SK-N-MC (cell line): ENCODE data around the gene PRCC.

ENCODE experiments used
- DNase-seq: peaks from one replicate; pipeline ENCODE4 v3.0.0-alpha.2; 2011; ENCODE audit warnings: low read depth, low spot score
- H3K27ac ChIP-seq: fragments of 200-600 bp; sonication (generic); 2 replicates; pipeline ENCODE4 v1.5.1; 2016; ENCODE audit warnings: mixed run types
- H3K36me3 ChIP-seq: fragments of 200-600 bp; sonication (generic); 2 replicates; pipeline ENCODE4 v1.6.1; 2017; ENCODE audit warnings: antibody characterized with exemption, low read length, mixed read lengths; ENCODE audit not compliant: insufficient read depth
- H3K4me3 ChIP-seq: fragments of 200-600 bp; sonication (generic); 2 replicates; pipeline ENCODE4 v1.5.1; 2016
- H3K9ac ChIP-seq: fragments of 200-600 bp; sonication (generic); 2 replicates; pipeline ENCODE4 v1.8.0; 2017; ENCODE audit warnings: mixed run types, mixed read lengths; ENCODE audit not compliant: insufficient read length
- H3K9me3 ChIP-seq: fragments of 200-600 bp; sonication (generic); 2 replicates; pipeline ENCODE4 v1.6.1; 2017; ENCODE audit warnings: low read depth, mild to moderate bottlenecking, antibody characterized with exemption, low read length, moderate library complexity, mixed read lengths
- EZH2 ChIP-seq: fragments of 200-600 bp; sonication (generic); IDR thresholded peaks from one replicate; pipeline ENCODE4 v1.6.1; 2017; ENCODE audit warnings: antibody characterized with exemption
- FOXP2 ChIP-seq: optimal IDR thresholded peaks from 2 replicates; pipeline ENCODE3; 2011; ENCODE audit warnings: mild to moderate bottlenecking, moderate library complexity; ENCODE audit not compliant: insufficient read depth; ENCODE audit errors: extremely low read length, control extremely low read depth
- POLR2AphosphoS5 ChIP-seq: IDR thresholded peaks from 2 replicates; pipeline ENCODE4 v1.6.1; 2012; ENCODE audit warnings: mild to moderate bottlenecking, low read depth, low read length, borderline replicate concordance

The PRCC gene

GRCh38 chr1:156766298-156767100 lies 836 bp upstream of the PRCC start:
- peak overlapping the region; percentile 98 for H3K9ac ChIP-seq
- H3K4me3 ChIP-seq = peak overlapping the region; percentile 84
- TF ChIP-seq EZH2 = no peak
- TF ChIP-seq FOXP2 = no peak
- no peak for TF ChIP-seq POLR2AphosphoS5
- H3K36me3 ChIP-seq = peaks cover 18% of the 10 kb centered on the region
- DNase-seq = no peak
- H3K9me3 ChIP-seq = no peaks in the 10 kb centered on the region
- peak overlapping the region; percentile 86 for H3K27ac ChIP-seq

GRCh38 chr1:156767879-156768604 lies 707 bp downstream of the PRCC start:
- H3K27ac ChIP-seq = peak overlapping the region; percentile 86
- TF ChIP-seq POLR2AphosphoS5 = no peak
- DNase-seq = no peak
- no peaks in the 10 kb centered on the region for H3K9me3 ChIP-seq
- H3K36me3 ChIP-seq = peaks cover 28% of the 10 kb centered on the region
- H3K4me3 ChIP-seq = peak overlapping the region; percentile 84
- H3K9ac ChIP-seq = peak overlapping the region; percentile 98

GRCh38 chr1:156768610-156769295 lies 1.4 kb downstream of the PRCC start:
- H3K27ac ChIP-seq = no peak overlapping the region
- no peaks in the 10 kb centered on the region for H3K9me3 ChIP-seq
- peak overlapping the region; percentile 84 for H3K4me3 ChIP-seq
- no peak for DNase-seq
- peaks cover 36% of the 10 kb centered on the region for H3K36me3 ChIP-seq
- peak overlapping the region; percentile 98 for H3K9ac ChIP-seq
- TF ChIP-seq POLR2AphosphoS5 (no peak), EZH2 (no peak), FOXP2 (no peak)

GRCh38 chr1:156772222-156772621 lies 4.9 kb downstream of the PRCC start:
- Histone ChIP-seq H3K9me3 (no peaks in the 10 kb centered on the region), H3K4me3 (no peak overlapping the region), H3K36me3 (peaks cover 37% of the 10 kb centered on the region), H3K27ac (peak overlapping the region; percentile 52; the same call in 1 of the 2 replicates), H3K9ac (peak overlapping the region; percentile 52)
- no peak for DNase-seq
- no peak for TF ChIP-seq POLR2AphosphoS5
- TF ChIP-seq FOXP2 = no peak
- no peak for TF ChIP-seq EZH2

GRCh38 chr1:156772728-156773497 lies 5.6 kb downstream of the PRCC start:
- no peak for DNase-seq
- H3K4me3 ChIP-seq = no peak overlapping the region
- peak overlapping the region; percentile 52 for H3K9ac ChIP-seq
- H3K9me3 ChIP-seq = no peaks in the 10 kb centered on the region
- peaks cover 37% of the 10 kb centered on the region for H3K36me3 ChIP-seq
- H3K27ac ChIP-seq = peak overlapping the region; percentile 52; the same call in 1 of the 2 replicates
- TF ChIP-seq POLR2AphosphoS5 = no peak
- TF ChIP-seq EZH2 = no peak
- no peak for TF ChIP-seq FOXP2

- no peaks in the 10 kb centered on the region for H3K9me3 ChIP-seq
- H3K9ac ChIP-seq = no peak overlapping the region
- TF ChIP-seq FOXP2 = no peak
- TF ChIP-seq EZH2 = no peak
- no peak for TF ChIP-seq POLR2AphosphoS5
- no peak overlapping the region for H3K4me3 ChIP-seq
- H3K36me3 ChIP-seq = peaks cover 37% of the 10 kb centered on the region
- no peak for DNase-seq
- H3K27ac ChIP-seq = peak overlapping the region; percentile 19; the same call in 1 of the 2 replicates
Measured at GRCh38 chr1:156773607-156774006, 6.3 kb downstream of the PRCC start.

- no peak for DNase-seq
- Histone ChIP-seq H3K36me3 (peaks cover 26% of the 10 kb centered on the region), H3K9me3 (no peaks in the 10 kb centered on the region), H3K9ac (no peak overlapping the region), H3K27ac (no peak overlapping the region), H3K4me3 (no peak overlapping the region)
- TF ChIP-seq FOXP2 (no peak), POLR2AphosphoS5 (no peak), EZH2 (no peak)
Measured at GRCh38 chr1:156775799-156776198, 8.5 kb downstream of the PRCC start.

- Histone ChIP-seq H3K4me3 (no peak overlapping the region), H3K9ac (no peak overlapping the region), H3K36me3 (peaks cover 30% of the 10 kb centered on the region), H3K9me3 (no peaks in the 10 kb centered on the region), H3K27ac (0 out of 2 replicates have a peak overlapping the region, but pooled peaks have one; percentile 19)
- TF ChIP-seq POLR2AphosphoS5 (no peak), EZH2 (no peak), FOXP2 (no peak)
- DNase-seq = no peak
Measured at GRCh38 chr1:156776942-156777341, 9.6 kb downstream of the PRCC start.
